HepG2 (cell line): ENCODE results near the gene HOXC5. TPM values are rescaled to one million over a fixed set of nuclear protein-coding genes. Genes with fewer than 3 reads are reported as not detected.

ENCODE experiments used
- AGO2 ChIP-seq: fragments of 200-400 bp; formaldehyde crosslinking; optimal IDR thresholded peaks from 2 replicates; pipeline ENCODE3; 2017; ENCODE audit warnings: mild to moderate bottlenecking, low read depth, low read length, moderate library complexity
- ATF1 ChIP-seq: IDR thresholded peaks from 2 replicates; pipeline ENCODE4 v1.6.1; 2016; ENCODE audit warnings: mild to moderate bottlenecking, control low read depth
- HMG20A ChIP-seq: IDR thresholded peaks from 2 replicates; pipeline ENCODE4 v1.6.1; 2016; ENCODE audit warnings: borderline replicate concordance
- IRX3 ChIP-seq: sonication (generic); formaldehyde crosslinking; IDR thresholded peaks from 2 replicates; pipeline ENCODE4 v1.8.1; 2023; ENCODE audit warnings: mild to moderate bottlenecking, low read depth, missing genetic modification reagents, borderline replicate concordance
- RXRA ChIP-seq: sonication (generic); formaldehyde crosslinking; IDR thresholded peaks from 2 replicates; pipeline ENCODE4 v1.5.1; 2020; ENCODE audit warnings: missing genetic modification reagents
- ZFP1 ChIP-seq: IDR thresholded peaks from 2 replicates; pipeline ENCODE4 v1.6.1; 2016
- ZMYM3 ChIP-seq: sonication (generic); formaldehyde crosslinking; IDR thresholded peaks from 2 replicates; pipeline ENCODE4 v1.5.1; 2020; ENCODE audit warnings: mild to moderate bottlenecking, missing genetic modification reagents
- ZNF318 ChIP-seq: sonication (generic); formaldehyde crosslinking; IDR thresholded peaks from 2 replicates; pipeline ENCODE4 v1.4.0; 2020; ENCODE audit warnings: mild to moderate bottlenecking, missing genetic modification reagents
- ZNF501 ChIP-seq: sonication (generic); formaldehyde crosslinking; IDR thresholded peaks from 2 replicates; pipeline ENCODE4 v1.5.1; 2020; ENCODE audit warnings: mild to moderate bottlenecking, moderate library complexity, missing genetic modification reagents
- ZNF660 ChIP-seq: sonication (generic); formaldehyde crosslinking; IDR thresholded peaks from 2 replicates; pipeline ENCODE4 v1.5.1; 2020; ENCODE audit warnings: mild to moderate bottlenecking, low read depth, missing genetic modification reagents, borderline replicate concordance
- ZNF704 ChIP-seq: sonication (generic); formaldehyde crosslinking; IDR thresholded peaks from 2 replicates; pipeline ENCODE4 v1.8.1; 2023; ENCODE audit warnings: mild to moderate bottlenecking, inconsistent platforms, moderate library complexity, missing genetic modification reagents, borderline replicate concordance
- polyA plus RNA-seq, 8 experiments: library from polyadenylated mRNA; depleted of rRNA in 3 of 8; stranded (reverse) in 7 of 8; unstranded in 1 of 8; fragments of >200 nt; fragmentation: Illumina TruSeq in 4 of 8; extraction: Trizol in 4 of 8; gene quantifications; 2 replicates each; pipeline versions ENCODE4 v1.2.1 to v1.2.3, GENCODE V29; 2011 to 2016; ENCODE audit warnings: low read depth in 4 of 8, missing spikeins in 1 of 8, mixed read lengths in 1 of 8; ENCODE audit not compliant: insufficient read depth in 1 of 8
- total RNA-seq, 5 experiments: library from RNA; depleted of rRNA; stranded (reverse); fragments of >200 nt; fragmentation: Illumina TruSeq; extraction: Trizol; gene quantifications; 2 replicates each; pipeline ENCODE4 v1.2.3, GENCODE V29; 2016; ENCODE audit warnings: low read depth in 1 of 5
- TF ChIP-seq, protein P1 (sequence below): sonication (generic); formaldehyde crosslinking; IDR thresholded peaks from 2 replicates; pipeline ENCODE4 v1.4.0; 2020; ENCODE audit warnings: missing genetic modification reagents
- TF ChIP-seq, protein P2 (sequence below): sonication (generic); formaldehyde crosslinking; IDR thresholded peaks from 2 replicates; pipeline ENCODE4 v1.4.0; 2020; ENCODE audit warnings: missing genetic modification reagents, borderline replicate concordance

The HOXC5 gene
- total and polyA plus RNA-seq, 2 of the 13 experiments (the other 11 are each of a cell fraction or from before 2014, with no cell fraction given), result not detected

DNA sequence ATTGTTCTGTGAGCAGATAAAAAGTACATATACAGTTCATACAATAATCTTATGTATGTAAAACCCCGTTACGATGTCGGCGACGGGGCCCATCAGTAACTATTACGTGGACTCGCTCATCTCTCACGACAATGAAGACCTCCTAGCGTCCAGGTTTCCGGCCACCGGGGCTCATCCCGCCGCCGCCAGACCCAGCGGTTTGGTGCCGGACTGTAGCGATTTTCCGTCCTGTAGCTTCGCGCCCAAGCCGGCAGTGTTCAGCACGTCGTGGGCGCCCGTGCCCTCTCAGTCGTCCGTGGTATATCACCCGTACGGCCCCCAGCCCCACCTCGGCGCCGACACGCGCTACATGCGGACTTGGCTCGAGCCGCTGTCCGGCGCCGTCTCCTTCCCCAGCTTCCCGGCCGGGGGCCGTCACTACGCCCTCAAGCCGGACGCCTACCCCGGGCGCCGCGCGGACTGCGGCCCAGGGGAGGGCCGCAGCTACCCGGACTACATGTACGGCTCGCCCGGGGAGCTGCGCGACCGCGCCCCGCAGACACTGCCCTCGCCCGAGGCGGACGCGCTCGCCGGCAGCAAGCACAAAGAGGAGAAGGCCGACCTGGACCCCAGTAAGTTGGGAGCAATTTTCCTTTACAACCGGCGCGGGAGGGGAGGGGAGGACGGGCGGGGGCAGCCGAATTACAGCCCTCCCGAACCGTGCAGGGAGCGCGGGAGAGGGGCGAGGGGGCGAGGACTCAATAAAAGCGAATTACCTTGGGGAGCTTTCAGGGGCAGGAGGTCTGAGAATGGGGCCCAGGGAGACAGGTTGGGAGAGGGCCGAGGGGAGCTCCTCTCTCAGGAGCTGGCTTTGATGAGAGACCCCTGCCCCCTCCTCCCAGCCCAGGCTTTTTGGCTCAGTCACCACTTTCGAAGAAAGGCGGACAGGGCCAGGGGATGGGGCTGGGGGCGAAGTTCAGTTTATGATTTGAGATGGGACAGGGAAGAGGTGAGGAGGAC lies 32.4 kb upstream of the HOXC5 start, which contains the start of gene HOXC9 (continued):
- TF ChIP-seq ZNF318 (CRISPR knock-in tag) (no peak), ZNF501 (CRISPR knock-in tag) (peak; percentile 35; the same call in 1 of the 2 replicates), IRX3 (no peak), ZMYM3 (no peak), HMG20A (CRISPR knock-in tag) (no peak), ATF1 (no peak), ZNF704 (CRISPR knock-in tag) (no peak), AGO2 (no peak), ZNF660 (no peak), RXRA (CRISPR knock-in tag) (0 out of 2 replicates have a peak, but pooled peaks have one; percentile 24), ZFP1 (CRISPR knock-in tag) (no peak)
- TF ChIP-seq, protein P1, sequence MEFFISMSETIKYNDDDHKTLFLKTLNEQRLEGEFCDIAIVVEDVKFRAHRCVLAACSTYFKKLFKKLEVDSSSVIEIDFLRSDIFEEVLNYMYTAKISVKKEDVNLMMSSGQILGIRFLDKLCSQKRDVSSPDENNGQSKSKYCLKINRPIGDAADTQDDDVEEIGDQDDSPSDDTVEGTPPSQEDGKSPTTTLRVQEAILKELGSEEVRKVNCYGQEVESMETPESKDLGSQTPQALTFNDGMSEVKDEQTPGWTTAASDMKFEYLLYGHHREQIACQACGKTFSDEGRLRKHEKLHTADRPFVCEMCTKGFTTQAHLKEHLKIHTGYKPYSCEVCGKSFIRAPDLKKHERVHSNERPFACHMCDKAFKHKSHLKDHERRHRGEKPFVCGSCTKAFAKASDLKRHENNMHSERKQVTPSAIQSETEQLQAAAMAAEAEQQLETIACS (CRISPR knock-in tag), result no peak
- TF ChIP-seq, protein P2, sequence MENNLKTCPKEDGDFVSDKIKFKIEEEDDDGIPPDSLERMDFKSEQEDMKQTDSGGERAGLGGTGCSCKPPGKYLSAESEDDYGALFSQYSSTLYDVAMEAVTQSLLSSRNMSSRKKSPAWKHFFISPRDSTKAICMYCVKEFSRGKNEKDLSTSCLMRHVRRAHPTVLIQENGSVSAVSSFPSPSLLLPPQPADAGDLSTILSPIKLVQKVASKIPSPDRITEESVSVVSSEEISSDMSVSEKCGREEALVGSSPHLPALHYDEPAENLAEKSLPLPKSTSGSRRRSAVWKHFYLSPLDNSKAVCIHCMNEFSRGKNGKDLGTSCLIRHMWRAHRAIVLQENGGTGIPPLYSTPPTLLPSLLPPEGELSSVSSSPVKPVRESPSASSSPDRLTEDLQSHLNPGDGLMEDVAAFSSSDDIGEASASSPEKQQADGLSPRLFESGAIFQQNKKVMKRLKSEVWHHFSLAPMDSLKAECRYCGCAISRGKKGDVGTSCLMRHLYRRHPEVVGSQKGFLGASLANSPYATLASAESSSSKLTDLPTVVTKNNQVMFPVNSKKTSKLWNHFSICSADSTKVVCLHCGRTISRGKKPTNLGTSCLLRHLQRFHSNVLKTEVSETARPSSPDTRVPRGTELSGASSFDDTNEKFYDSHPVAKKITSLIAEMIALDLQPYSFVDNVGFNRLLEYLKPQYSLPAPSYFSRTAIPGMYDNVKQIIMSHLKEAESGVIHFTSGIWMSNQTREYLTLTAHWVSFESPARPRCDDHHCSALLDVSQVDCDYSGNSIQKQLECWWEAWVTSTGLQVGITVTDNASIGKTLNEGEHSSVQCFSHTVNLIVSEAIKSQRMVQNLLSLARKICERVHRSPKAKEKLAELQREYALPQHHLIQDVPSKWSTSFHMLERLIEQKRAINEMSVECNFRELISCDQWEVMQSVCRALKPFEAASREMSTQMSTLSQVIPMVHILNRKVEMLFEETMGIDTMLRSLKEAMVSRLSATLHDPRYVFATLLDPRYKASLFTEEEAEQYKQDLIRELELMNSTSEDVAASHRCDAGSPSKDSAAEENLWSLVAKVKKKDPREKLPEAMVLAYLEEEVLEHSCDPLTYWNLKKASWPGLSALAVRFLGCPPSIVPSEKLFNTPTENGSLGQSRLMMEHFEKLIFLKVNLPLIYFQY (CRISPR knock-in tag), result no peak
